Cardiac atrium fibroblast (primary cell): Measurements from ENCODE around the gene FSCN2. TPM values are rescaled to one million over a fixed set of nuclear protein-coding genes. Genes with fewer than 3 reads are reported as not detected.

Source experiments
- total RNA-seq: library from RNA; depleted of rRNA; stranded (reverse); fragments of >200 nt; gene quantifications from 2 replicates; pipeline ENCODE4 v1.2.3, GENCODE V29; 2015

Gene FSCN2, protein sequence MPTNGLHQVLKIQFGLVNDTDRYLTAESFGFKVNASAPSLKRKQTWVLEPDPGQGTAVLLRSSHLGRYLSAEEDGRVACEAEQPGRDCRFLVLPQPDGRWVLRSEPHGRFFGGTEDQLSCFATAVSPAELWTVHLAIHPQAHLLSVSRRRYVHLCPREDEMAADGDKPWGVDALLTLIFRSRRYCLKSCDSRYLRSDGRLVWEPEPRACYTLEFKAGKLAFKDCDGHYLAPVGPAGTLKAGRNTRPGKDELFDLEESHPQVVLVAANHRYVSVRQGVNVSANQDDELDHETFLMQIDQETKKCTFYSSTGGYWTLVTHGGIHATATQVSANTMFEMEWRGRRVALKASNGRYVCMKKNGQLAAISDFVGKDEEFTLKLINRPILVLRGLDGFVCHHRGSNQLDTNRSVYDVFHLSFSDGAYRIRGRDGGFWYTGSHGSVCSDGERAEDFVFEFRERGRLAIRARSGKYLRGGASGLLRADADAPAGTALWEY
- total RNA-seq: 1.6 TPM in 1 of 2 replicates, not detected in the other

DNA sequence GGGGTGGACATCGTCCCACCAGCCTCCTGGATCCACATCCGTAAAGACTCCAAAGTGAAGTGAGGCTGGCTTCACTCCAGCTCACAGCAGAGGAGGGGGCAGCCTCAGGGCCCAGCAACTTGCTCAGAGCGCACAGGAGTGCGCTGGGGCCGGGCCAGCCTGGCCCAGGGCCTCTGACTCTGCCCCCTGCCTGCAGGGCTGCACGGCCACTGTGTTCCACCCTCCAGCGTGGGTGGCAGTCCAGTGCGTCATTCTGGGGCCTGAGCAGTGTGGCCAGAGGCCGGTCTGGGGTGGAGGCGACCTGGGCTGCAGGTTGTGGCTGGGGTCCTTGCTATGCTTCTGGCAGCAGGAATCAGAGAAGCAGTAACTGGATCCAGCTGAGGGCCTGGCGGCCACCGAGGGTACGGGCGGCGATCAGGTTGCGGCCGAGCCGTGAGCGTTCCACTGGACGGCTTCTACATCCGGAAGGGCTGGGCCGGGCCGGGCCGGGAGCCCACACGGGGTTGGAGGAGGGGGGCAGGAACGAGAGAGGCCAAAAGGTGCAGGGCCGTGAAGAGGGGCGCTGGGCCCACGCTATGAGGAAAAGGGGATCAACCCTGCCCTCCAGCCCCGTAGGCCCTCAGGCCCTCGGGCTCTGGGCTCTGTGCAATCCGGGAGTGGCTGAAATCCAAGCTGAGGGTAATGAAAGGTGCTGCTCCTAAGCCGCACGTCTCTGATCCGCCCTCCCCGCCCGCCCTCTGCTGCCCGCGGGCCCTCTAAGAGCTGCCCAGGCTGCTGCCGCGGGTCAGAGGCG lies at the start of gene FSCN2:
Gene FSCN2, plus strand, starts transcription at position 787 of the 793 bp plus-strand sequence. CDS start 155 bp downstream, outside the sequence.

DNA sequence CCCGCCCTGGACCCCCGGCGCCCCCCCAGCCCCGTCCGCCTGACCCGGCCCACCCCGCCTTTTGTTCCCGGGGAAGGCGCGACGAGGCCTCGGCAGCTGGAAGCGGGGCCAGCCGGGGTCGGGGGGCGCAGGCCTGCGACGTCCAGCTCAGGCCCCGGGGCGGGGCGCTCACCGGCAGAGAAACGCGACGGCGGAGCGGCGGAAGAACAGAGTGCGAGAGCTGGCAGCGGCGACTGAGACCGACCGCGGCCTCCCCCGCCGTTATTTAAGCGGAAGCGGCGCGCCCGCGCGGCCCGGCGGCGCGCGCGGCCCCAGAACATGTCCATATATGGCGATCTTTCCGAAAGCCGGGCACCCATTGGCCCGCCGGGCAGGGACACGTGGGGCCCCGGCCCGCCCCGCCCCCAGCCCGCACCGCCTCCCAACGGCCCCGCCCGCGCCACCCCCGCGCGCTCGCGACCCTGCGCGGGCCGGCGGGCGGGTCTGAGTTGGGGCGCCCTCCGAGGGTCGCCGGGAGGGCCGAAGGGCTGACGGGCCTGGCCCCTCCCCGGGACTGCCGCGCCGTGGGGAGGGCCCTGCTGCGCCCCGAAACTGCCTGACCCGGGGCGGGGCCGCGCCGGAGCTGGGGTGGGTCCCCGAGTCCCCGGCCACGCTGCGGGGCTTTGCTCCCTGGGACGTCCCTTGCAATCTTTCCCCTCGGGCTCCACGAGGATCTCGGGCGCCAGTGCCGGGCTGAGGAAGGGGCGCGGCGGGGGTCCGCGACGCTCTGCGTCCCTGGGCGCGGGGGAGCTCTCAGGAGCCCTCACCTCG lies 15.4 kb upstream of the FSCN2 start, which contains the start of gene ACTG1:
Gene ACTG1, minus strand, starts transcription at position 238 of the 810 bp plus-strand sequence. CDS start 445 bp downstream, outside the sequence.

DNA sequence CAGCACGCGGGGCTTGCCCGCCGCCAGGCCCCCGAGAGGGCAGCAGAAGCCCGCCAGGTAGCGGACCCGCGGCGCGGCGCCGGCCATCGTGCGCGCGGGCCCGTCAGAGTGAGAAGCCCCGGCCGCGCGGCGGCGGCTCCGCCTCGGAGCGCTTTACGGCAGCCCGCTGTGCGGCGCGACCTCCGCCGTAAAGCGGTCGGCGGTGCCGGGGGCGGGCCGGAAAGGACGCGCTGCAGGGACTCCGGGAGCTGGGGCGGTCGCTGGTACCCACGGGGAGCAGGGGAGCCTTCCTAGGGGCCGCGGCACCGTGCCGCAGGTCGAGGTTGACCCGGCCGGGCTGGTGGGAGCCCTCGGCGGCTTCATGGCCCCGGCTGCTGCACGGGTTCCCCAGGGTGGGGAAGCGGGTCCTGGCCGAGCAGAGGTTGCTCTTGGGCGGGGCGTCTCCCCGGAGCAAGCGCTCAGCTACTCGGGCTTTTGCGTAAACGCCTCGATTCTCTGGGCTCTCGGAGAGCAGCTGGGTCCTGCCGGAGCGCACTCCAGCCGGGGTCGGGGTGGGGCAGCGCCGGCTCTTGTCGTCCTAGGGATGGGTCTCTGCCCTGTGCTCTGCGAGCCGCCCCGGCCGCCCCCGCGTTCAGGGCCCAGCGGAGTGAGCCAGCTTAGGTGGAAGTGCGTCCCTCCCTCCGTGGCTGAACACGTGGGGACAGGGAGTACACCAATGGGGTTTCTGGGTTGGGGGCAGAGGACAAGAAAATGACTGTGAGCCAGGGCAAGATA lies 24.3 kb downstream of the FSCN2 start, which contains the start of gene FAAP100:
Gene FAAP100, minus strand, starts transcription at position 110 of the 774 bp plus-strand sequence. Its CDS starts 23 bp downstream, at position 87.

Other genes with a start within 250 kb of the FSCN2 start
- 85.2 and 102 TPM in 2 replicates for gene SLC38A10, start 233.1 kb upstream of the FSCN2 start, total RNA-seq
- 12.5 and 30.8 TPM in 2 replicates for gene BAHCC1, start 132.9 kb upstream of the FSCN2 start, total RNA-seq
- gene ACTG1, start 15.6 kb upstream of the FSCN2 start, total RNA-seq: 7,251 and 10,875 TPM in 2 replicates
- 25.3 and 34.7 TPM in 2 replicates for gene FAAP100, start 24.0 kb downstream of the FSCN2 start, total RNA-seq
- 47.5 and 50.4 TPM in 2 replicates for gene NPLOC4, start 108.7 kb downstream of the FSCN2 start, total RNA-seq
- 0.49 and 0.72 TPM in 2 replicates for gene TSPAN10, start 108.8 kb downstream of the FSCN2 start, total RNA-seq
- not detected in 2 replicates for gene PDE6G, start 128.2 kb downstream of the FSCN2 start, total RNA-seq
- gene OXLD1, start 138.2 kb downstream of the FSCN2 start, total RNA-seq: 52.0 and 55.6 TPM in 2 replicates
- 10.9 and 30.5 TPM in 2 replicates for gene CCDC137, start 138.4 kb downstream of the FSCN2 start, total RNA-seq
- 41.5 and 45.0 TPM in 2 replicates for gene ARL16, start 155.4 kb downstream of the FSCN2 start, total RNA-seq
- 74.9 and 84.9 TPM in 2 replicates for gene HGS, start 155.6 kb downstream of the FSCN2 start, total RNA-seq
- 45.7 and 65.5 TPM in 2 replicates for gene MRPL12, start 175.0 kb downstream of the FSCN2 start, total RNA-seq
- gene SLC25A10, start 183.9 kb downstream of the FSCN2 start, total RNA-seq: 11.8 and 12.3 TPM in 2 replicates